Measurements from ENCODE around the gene P4HA1.

DNA sequence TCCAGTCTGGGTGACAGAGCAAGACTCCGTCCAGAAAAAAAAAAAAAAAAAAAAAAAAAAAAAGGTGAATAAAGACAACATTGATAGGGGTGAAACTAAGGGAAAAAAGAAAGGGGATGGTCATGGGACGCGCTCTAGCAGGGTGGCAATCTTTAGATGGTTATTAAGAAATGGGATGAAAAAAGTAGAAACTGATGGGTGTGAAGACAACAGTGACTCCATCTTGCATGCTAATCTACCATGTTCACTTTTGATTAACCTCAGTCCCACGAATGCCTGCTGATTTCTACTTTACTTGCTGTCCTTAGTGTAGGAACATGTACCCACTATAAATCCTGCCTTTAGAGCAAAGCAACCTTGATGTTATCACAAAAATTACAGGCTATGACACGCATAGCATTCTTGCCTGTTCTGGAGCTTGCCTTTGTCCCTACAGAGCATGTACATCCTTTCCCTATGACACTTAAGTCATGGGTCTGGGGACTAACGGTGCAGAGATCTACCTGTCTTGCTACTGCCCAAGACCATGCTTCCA, 38.5 kb downstream of the P4HA1 start:
- no peak for TF ChIP-seq POLR2AphosphoS5 (IDR thresholded peaks at IDR 0.05)
- TF ChIP-seq, protein P1, sequence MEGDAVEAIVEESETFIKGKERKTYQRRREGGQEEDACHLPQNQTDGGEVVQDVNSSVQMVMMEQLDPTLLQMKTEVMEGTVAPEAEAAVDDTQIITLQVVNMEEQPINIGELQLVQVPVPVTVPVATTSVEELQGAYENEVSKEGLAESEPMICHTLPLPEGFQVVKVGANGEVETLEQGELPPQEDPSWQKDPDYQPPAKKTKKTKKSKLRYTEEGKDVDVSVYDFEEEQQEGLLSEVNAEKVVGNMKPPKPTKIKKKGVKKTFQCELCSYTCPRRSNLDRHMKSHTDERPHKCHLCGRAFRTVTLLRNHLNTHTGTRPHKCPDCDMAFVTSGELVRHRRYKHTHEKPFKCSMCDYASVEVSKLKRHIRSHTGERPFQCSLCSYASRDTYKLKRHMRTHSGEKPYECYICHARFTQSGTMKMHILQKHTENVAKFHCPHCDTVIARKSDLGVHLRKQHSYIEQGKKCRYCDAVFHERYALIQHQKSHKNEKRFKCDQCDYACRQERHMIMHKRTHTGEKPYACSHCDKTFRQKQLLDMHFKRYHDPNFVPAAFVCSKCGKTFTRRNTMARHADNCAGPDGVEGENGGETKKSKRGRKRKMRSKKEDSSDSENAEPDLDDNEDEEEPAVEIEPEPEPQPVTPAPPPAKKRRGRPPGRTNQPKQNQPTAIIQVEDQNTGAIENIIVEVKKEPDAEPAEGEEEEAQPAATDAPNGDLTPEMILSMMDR (IDR thresholded peaks at IDR 0.05): no peak
- TF ChIP-seq POLR2A (IDR thresholded peaks at IDR 0.05): no peak

Data from prostate gland (tissue), 2 donors.